Retina (tissue), 1 donor: Measurements from ENCODE around the gene GC.
"Not testable (repeated sequence)": the region's sequence is repeated elsewhere in the genome, so short reads cannot be mapped to it uniquely, and the experiment has no call there.

Source experiments
- DNase-seq: peaks from one replicate; pipeline ENCODE4 v3.0.0-alpha.2; 2016

The GC gene

GRCh38 chr4:71765821-71766383, 18.0 kb downstream of the GC start:
- DNase-seq: no peak

DNA sequence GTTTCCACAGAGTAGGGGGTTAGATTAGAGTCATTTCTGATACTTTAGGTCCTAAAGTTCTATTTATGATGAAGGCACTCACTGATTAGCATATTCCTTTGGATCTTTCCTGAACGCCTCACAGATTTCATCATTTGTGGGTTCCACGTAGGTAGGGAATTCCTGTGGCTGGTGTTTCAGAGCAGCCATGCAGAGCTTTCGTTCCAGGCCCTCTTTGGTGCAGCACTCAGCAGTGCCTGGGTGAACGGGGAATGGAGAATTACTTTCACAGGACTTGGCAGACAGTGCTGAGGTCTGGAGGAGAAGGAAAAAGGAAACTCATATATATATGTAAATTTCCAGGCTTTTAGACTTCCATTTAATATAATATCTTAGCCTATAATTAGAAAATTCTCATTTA, 18.5 kb downstream of the GC start:
- no peak for DNase-seq

DNA sequence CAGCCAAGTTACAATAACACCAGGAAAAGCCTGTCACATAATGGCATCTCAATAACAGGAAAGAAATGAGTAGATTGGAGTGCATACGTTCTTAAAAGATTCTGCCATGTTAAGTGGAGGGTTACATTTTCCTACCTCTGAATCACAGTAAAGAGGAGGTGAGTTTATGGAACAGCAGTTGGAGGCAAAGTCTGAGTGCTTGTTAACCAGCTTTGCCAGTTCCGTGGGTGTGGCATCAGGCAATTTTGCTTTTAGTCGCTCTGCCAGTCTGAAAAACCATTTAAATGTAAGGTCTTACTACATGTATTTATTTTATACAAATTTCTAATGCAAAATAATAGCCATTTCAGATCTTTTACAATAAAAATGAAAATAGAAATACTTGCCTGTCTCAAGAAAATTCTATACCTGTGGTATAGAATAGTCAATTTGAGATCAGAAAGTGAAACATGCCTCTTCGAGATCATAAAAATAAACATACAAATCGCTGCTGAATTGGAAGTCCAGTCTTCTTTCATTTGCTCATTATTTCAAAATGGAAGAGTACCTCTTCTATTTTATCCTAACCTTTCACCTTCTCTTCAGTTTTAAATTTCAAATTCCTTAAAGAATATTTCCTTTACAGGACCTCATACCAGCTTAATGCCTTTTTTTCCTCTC, 31.4 kb downstream of the GC start:
- no peak for DNase-seq

DNA sequence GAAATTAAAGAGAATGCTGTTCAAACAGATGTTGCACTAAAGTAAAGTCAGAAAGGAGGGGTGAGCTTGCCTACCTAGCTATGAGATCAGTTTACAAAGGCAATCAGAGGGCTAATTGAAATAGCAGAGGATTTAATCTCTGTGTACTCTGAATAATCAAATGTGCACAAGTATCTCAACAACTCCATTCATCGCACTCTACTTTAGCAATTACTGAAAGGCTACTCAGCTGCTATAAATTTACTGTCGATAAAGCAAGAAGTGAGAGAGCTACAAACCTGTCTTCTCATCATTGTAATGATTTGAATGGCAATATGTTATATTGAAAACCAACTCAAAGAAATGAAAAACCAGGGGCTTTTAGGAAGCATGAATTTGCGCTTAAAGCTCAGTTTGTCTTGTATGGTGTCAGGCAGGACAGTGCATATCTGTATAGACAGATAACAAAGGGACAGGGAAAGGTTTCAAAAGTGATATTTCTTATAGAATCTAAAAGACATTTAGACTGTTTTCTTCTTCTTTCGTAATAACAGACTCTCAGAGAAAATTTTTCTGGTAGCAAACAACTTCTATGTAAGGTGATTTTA, 34.8 kb downstream of the GC start:
- DNase-seq: no peak

DNA sequence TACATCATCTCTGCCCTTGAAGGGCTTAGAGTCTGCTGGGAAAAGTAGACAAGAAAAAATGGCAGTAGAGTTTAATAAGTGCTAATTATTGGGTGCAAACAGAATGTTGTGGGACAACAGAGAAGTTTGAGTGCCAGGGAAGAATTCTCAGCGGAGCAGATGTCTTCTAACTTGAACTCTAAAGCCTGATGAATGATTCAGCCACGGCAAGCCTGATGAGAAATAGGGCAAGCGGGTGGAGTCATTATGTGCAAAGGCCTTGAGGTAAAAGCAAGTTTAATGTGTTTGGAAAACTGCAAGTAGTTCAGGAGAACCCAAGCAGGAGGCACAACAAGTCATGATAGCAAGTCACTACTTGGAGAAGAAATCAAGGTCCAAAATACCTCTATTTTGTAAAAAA, 37.5 kb downstream of the GC start:
- no peak for DNase-seq

DNA sequence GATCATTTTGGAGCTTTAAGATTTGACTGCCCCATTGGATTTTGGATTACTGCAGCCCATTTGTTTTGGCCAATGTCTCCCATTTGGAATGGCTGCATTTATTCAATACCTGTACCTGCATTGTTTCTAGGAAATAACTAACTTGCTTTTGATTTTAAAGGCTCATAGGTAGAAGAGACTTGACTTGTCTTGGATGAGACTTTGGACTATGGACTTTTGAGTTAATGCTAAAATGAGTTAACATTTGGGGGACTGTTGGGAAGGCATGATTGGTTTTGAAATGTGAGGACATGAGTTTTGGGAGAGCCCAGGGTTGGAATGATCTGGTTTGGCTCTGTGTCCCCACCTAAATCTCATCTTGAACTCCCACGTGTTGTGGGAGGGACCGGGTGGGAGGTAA, 45.1 kb downstream of the GC start:
- DNase-seq: not testable (repeated sequence)

- no peak for DNase-seq
These were observed 51.2 kb downstream of the GC start for GRCh38 chr4:71732706-71733105.

DNA sequence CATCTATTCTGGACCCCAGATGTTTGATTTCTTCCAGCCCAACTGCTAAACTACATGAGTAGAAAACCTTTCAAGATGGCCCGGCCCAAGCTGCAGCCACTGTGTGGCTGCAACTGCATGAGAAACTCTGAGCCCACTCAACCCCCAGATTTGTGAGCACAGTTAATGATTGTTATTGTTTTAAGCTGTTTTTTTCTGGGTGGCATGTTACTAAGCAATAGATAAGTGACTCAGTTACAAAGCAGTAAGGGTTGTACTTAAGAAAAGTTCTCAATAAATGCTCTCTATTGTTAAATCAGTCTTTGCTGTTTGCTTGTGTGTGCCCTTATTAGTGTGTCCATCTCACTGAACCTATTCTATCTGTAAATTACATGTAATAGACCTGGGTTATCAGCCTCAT, 51.8 kb downstream of the GC start:
- DNase-seq: no peak

DNA sequence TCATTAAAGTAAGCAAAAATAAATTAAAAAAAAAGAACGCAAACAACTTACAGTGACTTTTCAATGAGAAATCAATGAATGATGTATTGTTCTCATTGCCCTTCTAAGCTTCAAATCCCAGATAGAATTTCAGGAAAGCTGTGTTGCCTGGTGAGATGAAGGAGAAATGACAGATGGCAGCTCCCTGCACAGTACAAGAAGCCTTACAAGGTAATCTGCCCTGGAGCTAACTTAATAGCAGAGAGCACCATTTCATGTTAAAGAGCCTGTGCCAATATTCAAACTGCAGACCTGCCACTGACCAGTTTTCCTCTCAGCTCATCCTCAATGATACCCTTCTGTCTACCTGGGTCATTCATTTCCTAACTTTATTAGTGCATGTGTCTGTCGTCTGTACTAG, 54.0 kb downstream of the GC start:
- no peak for DNase-seq

- peak; percentile 24 for DNase-seq
These were observed 70.2 kb downstream of the GC start for GRCh38 chr4:71713611-71714203.

- DNase-seq: no peak
These were observed 71.9 kb downstream of the GC start for GRCh38 chr4:71711985-71712348.

- no peak for DNase-seq
These were observed 72.6 kb downstream of the GC start for GRCh38 chr4:71711044-71711984.

DNA sequence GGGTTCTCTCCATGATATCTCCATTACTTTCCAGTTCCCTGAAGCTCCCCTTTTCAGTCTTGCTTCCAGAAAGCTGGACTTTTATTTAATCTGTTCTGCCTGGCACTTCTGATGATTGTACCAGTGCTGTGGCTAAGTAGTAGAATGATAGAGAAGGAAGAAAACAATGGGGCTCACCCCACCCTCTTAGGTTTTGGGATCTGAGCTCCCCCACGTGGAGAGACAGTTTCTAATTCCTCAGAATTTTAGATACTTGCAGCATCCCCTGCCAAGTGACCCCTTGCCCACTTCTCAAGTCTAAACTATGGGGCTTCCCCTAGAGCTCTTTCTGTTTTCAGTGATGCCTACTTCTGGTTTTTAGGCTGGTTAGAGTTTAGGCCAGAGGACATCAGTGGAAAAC, 73.9 kb downstream of the GC start:
- no peak for DNase-seq

DNA sequence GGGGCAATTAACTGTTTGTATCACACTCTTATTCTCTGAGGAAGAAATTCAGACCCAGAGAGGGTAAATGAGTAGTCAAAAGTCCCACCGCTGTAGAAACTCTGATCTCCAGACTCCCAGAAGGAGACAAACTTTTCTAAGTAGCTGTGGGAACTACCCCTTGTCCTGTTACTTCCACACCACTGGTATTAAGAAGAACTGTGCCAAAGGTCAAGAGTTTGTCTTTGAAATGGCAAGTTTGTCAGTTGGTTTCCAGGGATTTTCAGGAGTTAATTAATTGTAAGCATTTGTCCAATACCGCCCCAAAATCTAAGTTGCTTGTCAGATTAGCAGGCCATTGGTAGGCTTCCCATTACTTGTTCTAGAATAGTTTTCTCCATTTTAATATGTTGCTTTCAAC, 85.7 kb downstream of the GC start:
- no peak for DNase-seq

GRCh38 chr4:71697031-71697430, 86.8 kb downstream of the GC start:
- DNase-seq: no peak

DNA sequence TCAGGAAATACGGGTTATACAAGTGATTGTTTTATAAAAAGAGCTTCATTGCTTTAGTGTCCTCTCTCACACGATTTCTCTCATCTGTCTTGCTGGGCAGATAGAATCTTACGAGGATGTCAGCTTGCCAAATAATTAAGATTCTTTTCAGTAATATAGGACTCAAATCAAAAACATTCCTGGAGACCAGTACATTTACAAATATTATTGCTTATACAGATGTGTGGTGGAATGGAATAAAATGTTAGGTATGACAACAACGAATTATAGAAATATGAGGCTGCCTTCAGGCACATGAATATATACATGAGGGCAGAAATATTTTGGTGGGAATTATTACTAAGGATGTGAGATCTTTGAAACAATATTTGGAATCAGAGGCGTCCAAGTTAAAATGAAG, 88.9 kb downstream of the GC start:
- DNase-seq: no peak

DNA sequence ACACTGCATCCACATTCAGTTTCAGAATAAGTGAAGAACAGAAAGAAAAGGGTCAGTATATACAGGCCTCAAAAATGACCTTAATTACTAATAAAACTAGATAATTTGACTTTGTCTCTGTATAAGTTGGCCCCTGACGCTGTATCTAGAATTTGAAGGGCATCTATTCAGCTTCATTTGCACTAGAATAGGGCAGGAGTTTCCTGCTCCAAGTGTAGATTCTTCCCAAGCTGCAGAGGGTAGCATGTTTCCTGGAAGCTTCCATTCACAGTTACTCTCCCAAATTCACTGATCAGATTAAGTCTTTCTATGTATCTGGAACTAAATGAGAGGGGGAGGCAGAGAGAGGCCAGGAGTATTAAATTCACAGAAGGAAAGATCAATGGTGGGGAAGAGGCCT, 90.9 kb downstream of the GC start:
- DNase-seq: no peak

GRCh38 chr4:71692198-71692597, 91.7 kb downstream of the GC start:
- DNase-seq: no peak
